ENCODE measurements around the gene FAM3C.

Gene FAM3C

GRCh38 chr7:121366852-121367431 lies 29.2 kb downstream of the FAM3C start:
- peak; percentile 24 for ATAC-seq (replicated peaks; ENCODE audit: extremely low read depth, poor library complexity, severe bottlenecking)
- Mint-ChIP-seq H3K9me3 (no peaks in the 10 kb centered on the region), H3K4me3 (no peak overlapping the region), H3K27me3 (no peaks in the 10 kb centered on the region), H3K27ac (ENCODE audit: low read depth) (peak overlapping the region; percentile 68), H3K36me3 (ENCODE audit: insufficient read depth) (peaks cover 12% of the 10 kb centered on the region), H3K4me1 (peaks cover 7% of the 10 kb centered on the region)
- DNase-seq (ENCODE audit: low spot score in 2 of 2) = peak in 1 of 2 donors; percentile 15

GRCh38 chr7:121360564-121360963 lies 35.5 kb downstream of the FAM3C start:
- DNase-seq (ENCODE audit: low spot score in 2 of 2) = no peak
- no peaks in the 10 kb centered on the region for H3K4me1 Mint-ChIP-seq
- H3K4me3 Mint-ChIP-seq = peak overlapping the region; percentile 23
- H3K27ac Mint-ChIP-seq (ENCODE audit: low read depth) = peak overlapping the region; percentile 67
- H3K27me3 Mint-ChIP-seq = no peaks in the 10 kb centered on the region
- H3K36me3 Mint-ChIP-seq (ENCODE audit: insufficient read depth) = peaks cover 27% of the 10 kb centered on the region
- peak; percentile 67 for ATAC-seq (replicated peaks; ENCODE audit: extremely low read depth, poor library complexity, severe bottlenecking)
- H3K9me3 Mint-ChIP-seq = no peaks in the 10 kb centered on the region

- DNase-seq (ENCODE audit: low spot score in 2 of 2) (no peak), ATAC-seq (replicated peaks; ENCODE audit: extremely low read depth, poor library complexity, severe bottlenecking) (no peak)
- H3K9me3 Mint-ChIP-seq = no peaks in the 10 kb centered on the region
- no peaks in the 10 kb centered on the region for H3K4me1 Mint-ChIP-seq
- no peaks in the 10 kb centered on the region for H3K27me3 Mint-ChIP-seq
- peaks cover 22% of the 10 kb centered on the region for H3K36me3 Mint-ChIP-seq (ENCODE audit: insufficient read depth)
- H3K4me3 Mint-ChIP-seq = no peak overlapping the region
- H3K27ac Mint-ChIP-seq (ENCODE audit: low read depth) = no peak overlapping the region
These were observed 40.5 kb downstream of the FAM3C start for GRCh38 chr7:121355574-121355973.

GRCh38 chr7:121352323-121352722 lies 43.8 kb downstream of the FAM3C start:
- Mint-ChIP-seq H3K9me3 (no peaks in the 10 kb centered on the region), H3K27me3 (no peaks in the 10 kb centered on the region), H3K36me3 (ENCODE audit: insufficient read depth) (peaks cover 15% of the 10 kb centered on the region), H3K4me3 (no peak overlapping the region), H3K4me1 (no peaks in the 10 kb centered on the region), H3K27ac (ENCODE audit: low read depth) (no peak overlapping the region)
- DNase-seq (ENCODE audit: low spot score in 2 of 2) (no peak), ATAC-seq (replicated peaks; ENCODE audit: extremely low read depth, poor library complexity, severe bottlenecking) (no peak)

- H3K27ac Mint-ChIP-seq (ENCODE audit: low read depth) = no peak overlapping the region
- H3K4me1 Mint-ChIP-seq = no peaks in the 10 kb centered on the region
- H3K36me3 Mint-ChIP-seq (ENCODE audit: insufficient read depth) = peaks cover 15% of the 10 kb centered on the region
- ATAC-seq (replicated peaks; ENCODE audit: extremely low read depth, poor library complexity, severe bottlenecking) (no peak), DNase-seq (ENCODE audit: low spot score in 2 of 2) (no peak)
- H3K4me3 Mint-ChIP-seq = no peak overlapping the region
- no peaks in the 10 kb centered on the region for H3K9me3 Mint-ChIP-seq
- no peaks in the 10 kb centered on the region for H3K27me3 Mint-ChIP-seq
These were observed 44.4 kb downstream of the FAM3C start for GRCh38 chr7:121351682-121352081.

- Mint-ChIP-seq H3K9me3 (no peaks in the 10 kb centered on the region), H3K4me3 (no peak overlapping the region), H3K27ac (ENCODE audit: low read depth) (no peak overlapping the region), H3K36me3 (ENCODE audit: insufficient read depth) (peaks cover 5% of the 10 kb centered on the region), H3K27me3 (no peaks in the 10 kb centered on the region), H3K4me1 (no peaks in the 10 kb centered on the region)
- no peak for DNase-seq (ENCODE audit: low spot score in 2 of 2)
- ATAC-seq (replicated peaks; ENCODE audit: extremely low read depth, poor library complexity, severe bottlenecking) = no peak
These were observed 51.6 kb downstream of the FAM3C start for GRCh38 chr7:121344497-121344896.

- Mint-ChIP-seq H3K36me3 (ENCODE audit: insufficient read depth) (peaks cover 5% of the 10 kb centered on the region), H3K4me3 (no peak overlapping the region)
- no peak for DNase-seq (ENCODE audit: low spot score in 2 of 2)
These were observed 52.0 kb downstream of the FAM3C start for GRCh38 chr7:121344093-121344492.

GRCh38 chr7:121343302-121343701 lies 52.8 kb downstream of the FAM3C start:
- ATAC-seq (replicated peaks; ENCODE audit: extremely low read depth, poor library complexity, severe bottlenecking) = no peak
- Mint-ChIP-seq H3K4me1 (no peaks in the 10 kb centered on the region), H3K27me3 (no peaks in the 10 kb centered on the region), H3K36me3 (ENCODE audit: insufficient read depth) (peaks cover 5% of the 10 kb centered on the region), H3K27ac (ENCODE audit: low read depth) (no peak overlapping the region), H3K9me3 (no peaks in the 10 kb centered on the region), H3K4me3 (no peak overlapping the region)
- DNase-seq (ENCODE audit: low spot score in 2 of 2) = no peak

More at GRCh38 chr7:121344093-121344492, 52.0 kb downstream of the FAM3C start:
- H3K27ac Mint-ChIP-seq (ENCODE audit: low read depth) = no peak overlapping the region
- no peak for ATAC-seq (replicated peaks; ENCODE audit: extremely low read depth, poor library complexity, severe bottlenecking)
- no peaks in the 10 kb centered on the region for H3K4me1 Mint-ChIP-seq
- H3K9me3 Mint-ChIP-seq = no peaks in the 10 kb centered on the region
- no peaks in the 10 kb centered on the region for H3K27me3 Mint-ChIP-seq

GRCh38 chr7:121342631-121343030 lies 53.5 kb downstream of the FAM3C start:
- H3K27me3 Mint-ChIP-seq = no peaks in the 10 kb centered on the region
- no peaks in the 10 kb centered on the region for H3K9me3 Mint-ChIP-seq
- no peak for ATAC-seq (replicated peaks; ENCODE audit: extremely low read depth, poor library complexity, severe bottlenecking)
- H3K27ac Mint-ChIP-seq (ENCODE audit: low read depth) = no peak overlapping the region
- H3K4me1 Mint-ChIP-seq = no peaks in the 10 kb centered on the region
- H3K36me3 Mint-ChIP-seq (ENCODE audit: insufficient read depth) = peaks cover 5% of the 10 kb centered on the region
- DNase-seq (ENCODE audit: low spot score in 2 of 2) = no peak
- no peak overlapping the region for H3K4me3 Mint-ChIP-seq

GRCh38 chr7:121341933-121342332 lies 54.2 kb downstream of the FAM3C start:
- no peaks in the 10 kb centered on the region for H3K27me3 Mint-ChIP-seq
- no peak for DNase-seq (ENCODE audit: low spot score in 2 of 2)

GRCh38 chr7:121339082-121339481 lies 57.0 kb downstream of the FAM3C start:
- Mint-ChIP-seq H3K27me3 (peaks cover 17% of the 10 kb centered on the region), H3K36me3 (ENCODE audit: insufficient read depth) (no peaks in the 10 kb centered on the region), H3K9me3 (no peaks in the 10 kb centered on the region), H3K4me3 (no peak overlapping the region), H3K4me1 (no peaks in the 10 kb centered on the region), H3K27ac (ENCODE audit: low read depth) (no peak overlapping the region)
- DNase-seq (ENCODE audit: low spot score in 2 of 2) (no peak), ATAC-seq (replicated peaks; ENCODE audit: extremely low read depth, poor library complexity, severe bottlenecking) (no peak)

More at GRCh38 chr7:121341933-121342332, 54.2 kb downstream of the FAM3C start:
- H3K4me1 Mint-ChIP-seq = no peaks in the 10 kb centered on the region
- peaks cover 2% of the 10 kb centered on the region for H3K36me3 Mint-ChIP-seq (ENCODE audit: insufficient read depth)
- no peak overlapping the region for H3K27ac Mint-ChIP-seq (ENCODE audit: low read depth)
- ATAC-seq (replicated peaks; ENCODE audit: extremely low read depth, poor library complexity, severe bottlenecking) = no peak
- no peak overlapping the region for H3K4me3 Mint-ChIP-seq
- H3K9me3 Mint-ChIP-seq = no peaks in the 10 kb centered on the region

GRCh38 chr7:121337398-121337797 lies 58.7 kb downstream of the FAM3C start:
- Mint-ChIP-seq H3K27me3 (peaks cover 19% of the 10 kb centered on the region), H3K4me1 (no peaks in the 10 kb centered on the region), H3K9me3 (no peaks in the 10 kb centered on the region), H3K27ac (ENCODE audit: low read depth) (no peak overlapping the region), H3K4me3 (no peak overlapping the region), H3K36me3 (ENCODE audit: insufficient read depth) (no peaks in the 10 kb centered on the region)
- ATAC-seq (replicated peaks; ENCODE audit: extremely low read depth, poor library complexity, severe bottlenecking) = no peak
- no peak for DNase-seq (ENCODE audit: low spot score in 2 of 2)

- Mint-ChIP-seq H3K4me1 (no peaks in the 10 kb centered on the region), H3K9me3 (no peaks in the 10 kb centered on the region), H3K4me3 (no peak overlapping the region), H3K27ac (ENCODE audit: low read depth) (no peak overlapping the region), H3K36me3 (ENCODE audit: insufficient read depth) (no peaks in the 10 kb centered on the region), H3K27me3 (peaks cover 24% of the 10 kb centered on the region)
- ATAC-seq (replicated peaks; ENCODE audit: extremely low read depth, poor library complexity, severe bottlenecking) (no peak), DNase-seq (ENCODE audit: low spot score in 2 of 2) (no peak)
These were observed 59.5 kb downstream of the FAM3C start for GRCh38 chr7:121336579-121336978.
